Astrocyte (in vitro differentiated cells and primary cell): ENCODE data around the gene APLP2. TPM values are rescaled to one million over a fixed set of nuclear protein-coding genes. Genes with fewer than 3 reads are reported as not detected.

Experiments
- DNase-seq: peaks from one replicate; pipeline ENCODE4 v3.0.0-alpha.2; 2010; ENCODE audit warnings: low read depth
- FAIRE-seq: peaks from 2 replicates; lab custom pipeline; 2011; peaks lifted over from hg19 to GRCh38; lab: Jason Lieb, UNC
- H2AFZ ChIP-seq: 2 replicates; pipeline ENCODE4 v1.6.0; 2012; ENCODE audit warnings: low read depth, low read length, inconsistent platforms
- H3K27ac ChIP-seq: 2 replicates; pipeline ENCODE4 v1.5.1; 2011; ENCODE audit warnings: low read depth, low read length, inconsistent platforms
- H3K27me3 ChIP-seq: 2 replicates; pipeline ENCODE4 v1.6.0; 2011; ENCODE audit warnings: low read length, inconsistent platforms; ENCODE audit not compliant: insufficient read depth
- H3K36me3 ChIP-seq: 2 replicates; pipeline ENCODE4 v1.5.1; 2011; ENCODE audit warnings: low read length, inconsistent platforms; ENCODE audit not compliant: insufficient read depth
- H3K4me1 ChIP-seq: 2 replicates; pipeline ENCODE4 v1.5.1; 2011; ENCODE audit warnings: low read length, inconsistent platforms; ENCODE audit not compliant: insufficient read depth
- H3K4me2 ChIP-seq: 2 replicates; pipeline ENCODE4 v1.6.0; 2012; ENCODE audit warnings: low read length, inconsistent platforms
- H3K4me3 ChIP-seq: 2 replicates; pipeline ENCODE4 v1.5.1; 2011; ENCODE audit warnings: low read depth, mild to moderate bottlenecking, low read length, inconsistent platforms; ENCODE audit not compliant: insufficient read depth
- H3K79me2 ChIP-seq: 2 replicates; pipeline ENCODE4 v1.6.0; 2012; ENCODE audit warnings: mild to moderate bottlenecking, low read length, inconsistent platforms; ENCODE audit not compliant: insufficient read depth
- H3K9ac ChIP-seq: 2 replicates; pipeline ENCODE4 v1.6.0; 2012; ENCODE audit warnings: mild to moderate bottlenecking, low read length, inconsistent platforms
- H3K9me3 ChIP-seq: 2 replicates; pipeline ENCODE4 v1.5.1; 2012; ENCODE audit warnings: low read depth, mild to moderate bottlenecking, low read length, inconsistent platforms; ENCODE audit not compliant: insufficient read depth
- H4K20me1 ChIP-seq: 2 replicates; pipeline ENCODE4 v1.6.0; 2012; ENCODE audit warnings: low read length, inconsistent platforms; ENCODE audit not compliant: insufficient read depth
- H3K27ac Mint-ChIP-seq: one replicate; pipeline ENCODE4 v1.8.0; 2021; ENCODE audit warnings: mild to moderate bottlenecking, mixed read lengths; ENCODE audit not compliant: unreplicated experiment
- H3K27me3 Mint-ChIP-seq: one replicate; pipeline ENCODE4 v1.8.0; 2021; ENCODE audit warnings: low read depth, mixed read lengths; ENCODE audit not compliant: unreplicated experiment
- H3K36me3 Mint-ChIP-seq: one replicate; pipeline ENCODE4 v1.8.0; 2021; ENCODE audit warnings: low read depth, mixed read lengths; ENCODE audit not compliant: unreplicated experiment
- H3K4me1 Mint-ChIP-seq: one replicate; pipeline ENCODE4 v1.8.0; 2021; ENCODE audit warnings: low read depth, mixed read lengths; ENCODE audit not compliant: unreplicated experiment
- H3K4me3 Mint-ChIP-seq: one replicate; pipeline ENCODE4 v1.8.0; 2021; ENCODE audit warnings: mild to moderate bottlenecking, moderate library complexity, mixed read lengths; ENCODE audit not compliant: unreplicated experiment
- H3K9me3 Mint-ChIP-seq: one replicate; pipeline ENCODE4 v1.8.0; 2021; ENCODE audit warnings: mild to moderate bottlenecking, mixed read lengths; ENCODE audit not compliant: unreplicated experiment
- EZH2 ChIP-seq: IDR thresholded peaks from 2 replicates; pipeline ENCODE4 v1.6.1; 2012; ENCODE audit warnings: mild to moderate bottlenecking, low read length, inconsistent platforms; ENCODE audit not compliant: insufficient read depth
- total RNA-seq: library from RNA; stranded (reverse); gene quantifications from 2 replicates; pipeline ENCODE4 v1.2.1, GENCODE V29; 2021
- TF ChIP-seq, protein P1 (sequence below): IDR thresholded peaks from 2 replicates; pipeline ENCODE4 v1.5.1; 2011; ENCODE audit warnings: low read depth, mild to moderate bottlenecking, inconsistent platforms, low read length, moderate library complexity; ENCODE audit not compliant: insufficient read depth

The APLP2 gene
- total RNA-seq, 1 donor from 2014 or later, result 849 TPM

DNA sequence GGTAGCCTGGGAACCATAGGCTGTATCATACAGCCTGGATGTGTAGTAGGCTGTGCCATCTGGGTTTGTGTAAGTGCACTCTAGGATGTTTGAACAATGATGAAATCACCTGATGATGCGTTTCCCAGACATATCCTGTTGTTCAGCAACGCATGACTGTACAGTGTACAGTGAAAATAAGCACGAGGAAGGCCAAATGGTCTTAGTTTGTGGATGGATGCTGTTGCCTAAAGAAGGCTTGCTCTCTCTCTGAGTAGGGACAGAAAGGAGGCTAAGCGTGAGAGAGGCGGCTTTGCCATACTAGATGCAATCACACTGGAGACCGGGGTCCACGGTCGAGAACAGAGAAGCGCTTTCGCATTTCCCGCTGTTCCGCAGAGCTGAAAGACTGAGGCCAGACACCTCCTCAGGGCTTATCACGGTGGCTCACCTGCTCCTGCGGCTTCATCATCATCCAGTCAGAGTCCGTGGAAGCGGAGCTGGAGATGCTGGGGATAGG is 27.6 kb upstream of the APLP2 start:
- Mint-ChIP-seq H3K9me3 (no peaks in the 10 kb centered on the region), H3K4me1 (peaks cover 14% of the 10 kb centered on the region), H3K27ac (peak overlapping the region; percentile 80), H3K27me3 (no peaks in the 10 kb centered on the region), H3K4me3 (no peak overlapping the region), H3K36me3 (no peaks in the 10 kb centered on the region)
- DNase-seq (peak; percentile 87), FAIRE-seq (peak; percentile 54)
- Histone ChIP-seq H3K9me3 (no peaks in the 10 kb centered on the region), H3K9ac (peak overlapping the region; percentile 1), H3K36me3 (no peaks in the 10 kb centered on the region), H3K4me2 (peak overlapping the region; percentile 19), H2AFZ (peak overlapping the region; percentile 37), H3K27me3 (no peaks in the 10 kb centered on the region), H4K20me1 (no peaks in the 10 kb centered on the region), H3K4me1 (peaks cover 18% of the 10 kb centered on the region), H3K4me3 (no peak overlapping the region), H3K79me2 (no peaks in the 10 kb centered on the region), H3K27ac (peak overlapping the region; percentile 10)
- TF ChIP-seq, protein P1, sequence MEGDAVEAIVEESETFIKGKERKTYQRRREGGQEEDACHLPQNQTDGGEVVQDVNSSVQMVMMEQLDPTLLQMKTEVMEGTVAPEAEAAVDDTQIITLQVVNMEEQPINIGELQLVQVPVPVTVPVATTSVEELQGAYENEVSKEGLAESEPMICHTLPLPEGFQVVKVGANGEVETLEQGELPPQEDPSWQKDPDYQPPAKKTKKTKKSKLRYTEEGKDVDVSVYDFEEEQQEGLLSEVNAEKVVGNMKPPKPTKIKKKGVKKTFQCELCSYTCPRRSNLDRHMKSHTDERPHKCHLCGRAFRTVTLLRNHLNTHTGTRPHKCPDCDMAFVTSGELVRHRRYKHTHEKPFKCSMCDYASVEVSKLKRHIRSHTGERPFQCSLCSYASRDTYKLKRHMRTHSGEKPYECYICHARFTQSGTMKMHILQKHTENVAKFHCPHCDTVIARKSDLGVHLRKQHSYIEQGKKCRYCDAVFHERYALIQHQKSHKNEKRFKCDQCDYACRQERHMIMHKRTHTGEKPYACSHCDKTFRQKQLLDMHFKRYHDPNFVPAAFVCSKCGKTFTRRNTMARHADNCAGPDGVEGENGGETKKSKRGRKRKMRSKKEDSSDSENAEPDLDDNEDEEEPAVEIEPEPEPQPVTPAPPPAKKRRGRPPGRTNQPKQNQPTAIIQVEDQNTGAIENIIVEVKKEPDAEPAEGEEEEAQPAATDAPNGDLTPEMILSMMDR, result no peak
- no peak for TF ChIP-seq EZH2

DNA sequence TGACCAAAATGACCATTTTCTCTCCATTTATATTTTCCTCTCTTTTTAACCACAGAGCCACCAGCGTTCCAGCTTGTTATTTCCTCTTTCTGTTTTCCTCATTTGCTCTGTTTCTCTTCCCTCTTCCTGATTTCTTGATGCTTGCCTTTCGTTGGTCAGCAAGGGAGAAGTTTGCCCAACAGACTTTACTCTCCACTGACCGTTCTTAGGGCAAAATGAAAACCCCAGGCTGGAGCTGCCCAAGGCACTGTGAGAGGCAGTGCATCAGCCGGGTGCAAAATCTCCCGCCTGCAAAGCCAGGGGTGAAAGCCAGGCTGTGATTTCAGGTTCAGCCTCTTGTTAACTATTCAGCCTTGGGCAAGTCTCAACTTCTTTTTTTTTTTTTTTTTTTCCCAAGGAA is 26.1 kb upstream of the APLP2 start:
- H3K36me3 Mint-ChIP-seq, result no peaks in the 10 kb centered on the region
- Histone ChIP-seq H3K36me3 (no peaks in the 10 kb centered on the region), H4K20me1 (no peaks in the 10 kb centered on the region), H3K4me3 (no peak overlapping the region), H3K9ac (no peak overlapping the region), H2AFZ (no peak overlapping the region), H3K27me3 (no peaks in the 10 kb centered on the region), H3K27ac (no peak overlapping the region), H3K4me1 (peaks cover 8% of the 10 kb centered on the region), H3K9me3 (no peaks in the 10 kb centered on the region), H3K4me2 (no peak overlapping the region), H3K79me2 (no peaks in the 10 kb centered on the region)
- H3K9me3 Mint-ChIP-seq, result no peaks in the 10 kb centered on the region
- H3K27ac Mint-ChIP-seq, result no peak overlapping the region
- peaks cover 4% of the 10 kb centered on the region for H3K4me1 Mint-ChIP-seq
- no peaks in the 10 kb centered on the region for H3K27me3 Mint-ChIP-seq
- FAIRE-seq (no peak), DNase-seq (no peak)
- H3K4me3 Mint-ChIP-seq, result no peak overlapping the region
- no peak for TF ChIP-seq EZH2
- TF ChIP-seq, protein P1, result no peak

DNA sequence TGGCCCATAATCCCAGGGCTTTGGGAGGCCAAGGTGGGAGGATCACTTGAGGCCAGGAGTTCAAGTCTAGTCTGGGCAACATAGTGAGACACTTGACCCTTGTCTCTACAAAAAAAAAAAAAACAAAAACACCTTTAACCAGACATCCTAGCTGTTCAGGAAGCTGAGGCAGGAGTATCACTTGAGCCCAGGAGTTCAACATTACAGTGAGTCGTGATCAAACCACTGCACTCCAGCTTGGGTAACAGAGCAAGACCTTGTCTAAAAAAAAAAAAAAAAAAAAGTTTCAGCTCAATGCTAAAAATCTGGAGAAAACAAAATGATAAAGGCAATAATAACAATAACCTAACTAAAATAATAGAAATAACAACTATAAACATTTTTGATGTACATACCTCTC is 22.6 kb upstream of the APLP2 start:
- Mint-ChIP-seq H3K27ac (no peak overlapping the region), H3K36me3 (no peaks in the 10 kb centered on the region), H3K4me1 (peaks cover under 1% of the 10 kb centered on the region), H3K4me3 (no peak overlapping the region), H3K27me3 (peaks cover 1% of the 10 kb centered on the region), H3K9me3 (no peaks in the 10 kb centered on the region)
- no peak overlapping the region for H3K4me2 ChIP-seq
- no peak overlapping the region for H3K27ac ChIP-seq
- no peak for FAIRE-seq
- no peak overlapping the region for H2AFZ ChIP-seq
- H3K4me3 ChIP-seq, result no peak overlapping the region
- no peaks in the 10 kb centered on the region for H3K36me3 ChIP-seq
- peaks cover 4% of the 10 kb centered on the region for H3K27me3 ChIP-seq
- no peak for DNase-seq
- H3K4me1 ChIP-seq, result peaks cover 4% of the 10 kb centered on the region
- TF ChIP-seq EZH2, result no peak
- TF ChIP-seq, protein P1, result no peak
- H3K9ac ChIP-seq, result no peak overlapping the region
- H3K79me2 ChIP-seq, result no peaks in the 10 kb centered on the region
- H3K9me3 ChIP-seq, result no peaks in the 10 kb centered on the region
- no peaks in the 10 kb centered on the region for H4K20me1 ChIP-seq
